Measurements from ENCODE around the gene HS6ST2. TPM values are rescaled to one million over a fixed set of nuclear protein-coding genes. Genes with fewer than 3 reads are reported as not detected.

Gene HS6ST2
- total RNA-seq, 2 experiments from 2014 or later: not detected

DNA sequence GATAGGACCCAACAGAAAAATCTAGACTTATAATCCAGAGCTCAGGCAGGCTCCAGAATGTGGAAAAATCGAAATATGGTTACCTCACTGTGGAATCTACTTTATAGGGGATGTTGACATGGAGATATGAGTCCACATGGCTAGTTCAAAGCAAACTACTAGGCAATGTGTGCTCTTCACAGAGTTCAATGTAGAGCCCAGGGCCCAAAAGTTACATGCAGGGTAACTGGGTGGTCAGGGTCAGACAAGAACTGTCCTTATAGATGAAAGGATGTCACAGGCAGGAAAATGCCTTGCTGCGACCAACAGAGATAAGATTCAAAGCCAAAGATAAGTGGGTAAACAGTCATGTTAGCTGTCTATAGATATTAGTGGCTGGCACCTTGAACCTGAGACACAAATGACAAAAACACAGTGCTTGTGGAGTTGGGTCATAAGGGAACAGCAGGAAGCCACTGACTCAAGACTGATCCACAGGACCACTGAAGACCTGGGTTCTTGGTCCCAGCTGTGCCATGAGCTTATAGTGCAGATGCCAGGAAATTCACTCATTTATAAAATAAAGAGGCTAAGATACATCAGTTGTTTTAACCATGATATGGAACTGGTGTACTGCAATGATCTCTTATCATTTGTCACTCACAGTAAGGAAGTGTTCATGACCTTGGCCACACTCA is 367.9 kb downstream of the HS6ST2 start:
- H3K9me3 Mint-ChIP-seq: no peaks in the 10 kb centered on the region
- ChIA-PET POLR2A (no interaction called here), CTCF (no interaction called here)
- no peaks in the 10 kb centered on the region for H3K4me1 Mint-ChIP-seq
- DNase-seq: no peak
- H3K36me3 Mint-ChIP-seq (ENCODE audit: low read depth): no peaks in the 10 kb centered on the region
- H3K4me3 Mint-ChIP-seq: no peak overlapping the region
- no peak overlapping the region for H3K27ac Mint-ChIP-seq
- no peaks in the 10 kb centered on the region for H3K27me3 Mint-ChIP-seq

DNA sequence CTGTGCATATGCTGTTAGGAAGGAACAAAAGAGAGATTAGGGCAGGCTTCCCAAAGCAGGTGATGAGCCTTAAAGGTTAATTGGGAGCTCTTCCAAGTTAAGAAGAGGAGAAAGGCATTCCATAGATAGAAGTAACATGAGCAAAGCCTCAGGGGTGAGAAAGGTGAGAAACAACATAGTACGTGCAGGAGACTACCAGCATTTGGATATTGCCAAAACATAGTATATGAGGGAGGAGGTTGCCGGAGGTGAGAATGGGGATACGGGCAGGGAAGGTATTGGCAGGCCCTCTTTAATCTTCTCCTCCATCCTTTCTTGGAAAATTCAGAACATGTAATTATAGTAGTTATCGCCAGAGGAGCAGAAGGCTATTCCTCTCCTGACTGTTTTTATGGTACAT is 373.5 kb downstream of the HS6ST2 start:
- H3K36me3 Mint-ChIP-seq (ENCODE audit: low read depth): no peaks in the 10 kb centered on the region
- no peaks in the 10 kb centered on the region for H3K9me3 Mint-ChIP-seq
- POLR2A ChIA-PET: no interaction called here
- H3K27ac Mint-ChIP-seq: no peak overlapping the region
- no peak for DNase-seq
- CTCF ChIA-PET: no interaction called here
- H3K4me3 Mint-ChIP-seq: no peak overlapping the region
- H3K27me3 Mint-ChIP-seq: peaks cover 4% of the 10 kb centered on the region
- no peaks in the 10 kb centered on the region for H3K4me1 Mint-ChIP-seq

DNA sequence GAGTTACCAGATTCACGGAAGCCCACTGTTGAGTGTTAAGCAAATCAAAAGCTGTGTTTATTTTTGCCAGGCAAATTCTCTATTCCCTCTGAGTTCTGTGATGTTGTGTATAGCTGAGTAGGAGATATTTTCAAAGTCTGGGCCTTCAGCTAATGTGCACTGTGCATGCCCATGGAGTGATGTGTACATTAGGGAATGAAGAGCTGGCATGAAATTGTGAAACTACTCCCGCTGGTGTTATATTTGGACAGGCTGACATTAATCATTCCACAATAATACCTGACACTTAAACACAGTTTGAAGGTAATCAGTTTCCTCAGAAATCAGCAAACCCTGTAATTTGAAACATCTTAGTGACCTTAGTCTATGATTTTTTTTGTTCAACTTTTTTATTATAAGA is 381.5 kb downstream of the HS6ST2 start:
- ChIA-PET CTCF (no interaction called here), POLR2A (no interaction called here)
- H3K27me3 Mint-ChIP-seq: peaks cover 5% of the 10 kb centered on the region

More for the DNA sequence above, 381.5 kb downstream of the HS6ST2 start:
- Mint-ChIP-seq H3K27ac (no peak overlapping the region), H3K4me3 (no peak overlapping the region), H3K9me3 (no peaks in the 10 kb centered on the region), H3K4me1 (no peaks in the 10 kb centered on the region), H3K36me3 (ENCODE audit: low read depth) (no peaks in the 10 kb centered on the region)
- DNase-seq: no peak

Other genes with a start within 250 kb of the HS6ST2 start
- not detected for gene USP26, start 138.5 kb upstream of the HS6ST2 start, total RNA-seq